Panc1 (cell line): ENCODE data around the gene UROS. TPM values are rescaled to one million over a fixed set of nuclear protein-coding genes. Genes with fewer than 3 reads are reported as not detected.

Source experiments
- ATAC-seq: fragments of 200-7000 bp; cut with Tn5 transposase; 2 replicates; pipeline ENCODE4 v1.9.1; 2020; ENCODE audit warnings: mild to moderate bottlenecking, moderate library complexity
- BruUV-seq: library from RNA; stranded (reverse); fragments of 400-500 nt; replicated peaks from 2 replicates; lab custom pipeline; 2021; lab: Mats Ljungman, UMichigan
- CTCF ChIA-PET: fragments of 300-600 bp; sonication (Branson Sonifier 250); formaldehyde crosslinking; loops from one replicate; lab custom pipeline; 2022; ENCODE audit warnings: antibody characterized with exemption; lab: Charles Lee
- POLR2A ChIA-PET: fragments of 300-600 bp; sonication (Branson Sonifier 250); formaldehyde crosslinking; loops from one replicate; lab custom pipeline; 2022; ENCODE audit warnings: antibody characterized with exemption; lab: Charles Lee
- DNase-seq: peaks from one replicate; pipeline ENCODE4 v3.0.0-alpha.2; 2010; ENCODE audit warnings: low read depth, low spot score
- H3K27ac ChIP-seq: 2 replicates; pipeline ENCODE4 v1.5.1; 2011; ENCODE audit warnings: mild to moderate bottlenecking, low read length, inconsistent platforms
- H3K27me3 ChIP-seq: fragments of 200-500 bp; sonication (Bioruptor generic); 2 replicates; pipeline ENCODE4 v1.6.0; 2014; ENCODE audit warnings: low read length, inconsistent platforms; ENCODE audit not compliant: control insufficient read depth, insufficient read depth
- H3K36me3 ChIP-seq: fragments of 200-500 bp; sonication (Bioruptor generic); 2 replicates; pipeline ENCODE4 v1.5.1; 2014; ENCODE audit warnings: inconsistent platforms, mild to moderate bottlenecking, low read length, moderate library complexity; ENCODE audit not compliant: control insufficient read depth, insufficient read depth
- H3K4me1 ChIP-seq: 2 replicates; pipeline ENCODE4 v1.5.1; 2011; ENCODE audit warnings: inconsistent platforms, mild to moderate bottlenecking, low read length, moderate library complexity; ENCODE audit not compliant: control insufficient read depth, insufficient read depth
- H3K4me3 ChIP-seq, 2 experiments: 2 replicates each; pipeline ENCODE4 v1.5.1; 2011 to 2012; ENCODE audit warnings: low read depth in 2 of 2, low read length in 2 of 2, mild to moderate bottlenecking in 2 of 2, inconsistent platforms in 1 of 2, moderate library complexity in 1 of 2
- H3K9me3 ChIP-seq: fragments of 200-500 bp; sonication (Bioruptor generic); 2 replicates; pipeline ENCODE4 v1.5.1; 2014; ENCODE audit warnings: low read depth, mild to moderate bottlenecking, inconsistent platforms, low read length, moderate library complexity; ENCODE audit not compliant: control insufficient read depth, insufficient read depth
- CTCF ChIP-seq: fragments of 450-650 bp; IDR thresholded peaks from 2 replicates; pipeline ENCODE4 v1.5.1; 2017; ENCODE audit warnings: mild to moderate bottlenecking
- POLR2AphosphoS5 ChIP-seq: IDR thresholded peaks from 2 replicates; pipeline ENCODE4 v1.6.1; 2012; ENCODE audit warnings: mild to moderate bottlenecking, low read depth, low read length, moderate library complexity
- SIN3A ChIP-seq: IDR thresholded peaks from 2 replicates; pipeline ENCODE4 v1.6.1; 2012; ENCODE audit warnings: low read depth, mild to moderate bottlenecking, low read length, moderate library complexity, borderline replicate concordance; ENCODE audit not compliant: insufficient read depth
- TCF7L2 ChIP-seq: IDR thresholded peaks from 2 replicates; pipeline ENCODE4 v1.6.1; 2011; ENCODE audit warnings: mild to moderate bottlenecking, low read depth, low read length, inconsistent platforms
- in situ Hi-C: cut with HindIII; loops from 2 replicates; pipeline ENCODE4 v1.10.0; 2016; ENCODE audit warnings: low sequenced_read_pairs, low pct_unique_long_range_greater_than_20kb
- intact Hi-C: fragments of 100-400 bp; cut with micrococcal nuclease; formaldehyde crosslinking; loops from one replicate; pipeline ENCODE4 v1.10.0; 2022; ENCODE audit not compliant: unreplicated experiment
- total RNA-seq: library from RNA; stranded (reverse); gene quantifications from one replicate; pipeline ENCODE4 v1.2.1, GENCODE V29; 2021; ENCODE audit not compliant: unreplicated experiment
- TF ChIP-seq, protein P1 (sequence below), 2 experiments: IDR thresholded peaks; 2 replicates each; pipeline ENCODE4 v1.6.1; 2011 to 2012; ENCODE audit warnings: low read depth in 2 of 2, control low read depth in 1 of 2, low read length in 1 of 2, mild to moderate bottlenecking in 1 of 2, moderate library complexity in 1 of 2; ENCODE audit not compliant: insufficient read depth in 1 of 2

Gene UROS
- total RNA-seq, 1 experiment from 2014 or later: 103 TPM

GRCh38 chr10:125820701-125821100 lies 2.4 kb downstream of the UROS start:
- peaks cover 17% of the 10 kb centered on the region for H3K36me3 ChIP-seq
- H3K9me3 ChIP-seq: no peaks in the 10 kb centered on the region
- ATAC-seq (no peak), DNase-seq (no peak)
- in situ Hi-C loops (no loop called here), intact Hi-C loops (no loop called here)
- no peak overlapping the region for H3K4me3 ChIP-seq
- BruUV-seq: no TSS peak
- no peaks in the 10 kb centered on the region for H3K27me3 ChIP-seq
- ChIA-PET POLR2A (interaction anchor here (0.6 kb wide), 1 partner anchor 848 kb away, joined by 4 read pairs; no protein-coding TSS in a partner anchor), CTCF (no interaction called here)
- TF ChIP-seq SIN3A: no peak
- H3K4me1 ChIP-seq: peaks cover 21% of the 10 kb centered on the region
- no peak overlapping the region for H3K27ac ChIP-seq

GRCh38 chr10:125817337-125817946 lies 5.6 kb downstream of the UROS start:
- TF ChIP-seq POLR2AphosphoS5 (no peak), SIN3A (no peak)
- DNase-seq (no peak), ATAC-seq (no peak)
- no peaks in the 10 kb centered on the region; the same call in none of the 2 replicates for H3K36me3 ChIP-seq
- H3K27ac ChIP-seq: no peak overlapping the region
- no peak overlapping the region for H3K4me3 ChIP-seq
- peaks cover 6% of the 10 kb centered on the region for H3K4me1 ChIP-seq
- CTCF ChIA-PET: interaction anchor here (0.7 kb wide), 1 partner anchor 655 kb away, joined by 6 read pairs; no protein-coding TSS in a partner anchor
- in situ Hi-C loops (no loop called here), intact Hi-C loops (no loop called here)
- POLR2A ChIA-PET: interaction anchor here (0.7 to 1.1 kb wide), 2 partner anchors 13 to 186 kb away, joined by 3 read pairs; no protein-coding TSS in a partner anchor
- no peaks in the 10 kb centered on the region for H3K27me3 ChIP-seq
- no TSS peak for BruUV-seq
- no peaks in the 10 kb centered on the region for H3K9me3 ChIP-seq

DNA sequence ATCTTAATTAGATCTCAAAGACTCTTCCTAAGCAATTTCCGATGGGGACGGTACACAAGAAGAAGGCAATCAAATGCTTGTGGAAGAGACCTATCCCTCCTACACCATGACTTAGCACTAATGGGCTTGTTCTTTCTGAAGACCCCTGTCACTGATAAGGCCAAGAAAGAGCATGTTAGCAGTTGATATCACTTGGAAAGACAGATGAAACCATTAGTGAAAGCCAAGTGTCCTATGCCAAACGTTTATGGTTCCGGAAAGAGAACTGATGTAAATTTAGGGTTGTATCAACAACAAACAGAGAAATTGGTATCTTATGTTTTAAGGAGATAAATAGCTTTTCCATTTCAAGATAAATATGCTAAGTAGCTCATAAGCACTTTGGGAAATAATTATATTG lies 6.5 kb downstream of the UROS start:
- Histone ChIP-seq H3K9me3 (no peaks in the 10 kb centered on the region), H3K4me3 (no peak overlapping the region), H3K36me3 (peaks cover 8% of the 10 kb centered on the region), H3K27ac (no peak overlapping the region), H3K4me1 (0 out of 2 replicates have a peak, but pooled peaks cover under 1% of the 10 kb centered on the region), H3K27me3 (no peaks in the 10 kb centered on the region)
- ATAC-seq (no peak), DNase-seq (no peak)
- intact Hi-C loops (no loop called here), in situ Hi-C loops (no loop called here)
- BruUV-seq: no TSS peak
- POLR2A ChIA-PET: no interaction called here
- TF ChIP-seq POLR2AphosphoS5 (no peak), SIN3A (no peak), TCF7L2 (no peak), CTCF (no peak)
- TF ChIP-seq, protein P1, sequence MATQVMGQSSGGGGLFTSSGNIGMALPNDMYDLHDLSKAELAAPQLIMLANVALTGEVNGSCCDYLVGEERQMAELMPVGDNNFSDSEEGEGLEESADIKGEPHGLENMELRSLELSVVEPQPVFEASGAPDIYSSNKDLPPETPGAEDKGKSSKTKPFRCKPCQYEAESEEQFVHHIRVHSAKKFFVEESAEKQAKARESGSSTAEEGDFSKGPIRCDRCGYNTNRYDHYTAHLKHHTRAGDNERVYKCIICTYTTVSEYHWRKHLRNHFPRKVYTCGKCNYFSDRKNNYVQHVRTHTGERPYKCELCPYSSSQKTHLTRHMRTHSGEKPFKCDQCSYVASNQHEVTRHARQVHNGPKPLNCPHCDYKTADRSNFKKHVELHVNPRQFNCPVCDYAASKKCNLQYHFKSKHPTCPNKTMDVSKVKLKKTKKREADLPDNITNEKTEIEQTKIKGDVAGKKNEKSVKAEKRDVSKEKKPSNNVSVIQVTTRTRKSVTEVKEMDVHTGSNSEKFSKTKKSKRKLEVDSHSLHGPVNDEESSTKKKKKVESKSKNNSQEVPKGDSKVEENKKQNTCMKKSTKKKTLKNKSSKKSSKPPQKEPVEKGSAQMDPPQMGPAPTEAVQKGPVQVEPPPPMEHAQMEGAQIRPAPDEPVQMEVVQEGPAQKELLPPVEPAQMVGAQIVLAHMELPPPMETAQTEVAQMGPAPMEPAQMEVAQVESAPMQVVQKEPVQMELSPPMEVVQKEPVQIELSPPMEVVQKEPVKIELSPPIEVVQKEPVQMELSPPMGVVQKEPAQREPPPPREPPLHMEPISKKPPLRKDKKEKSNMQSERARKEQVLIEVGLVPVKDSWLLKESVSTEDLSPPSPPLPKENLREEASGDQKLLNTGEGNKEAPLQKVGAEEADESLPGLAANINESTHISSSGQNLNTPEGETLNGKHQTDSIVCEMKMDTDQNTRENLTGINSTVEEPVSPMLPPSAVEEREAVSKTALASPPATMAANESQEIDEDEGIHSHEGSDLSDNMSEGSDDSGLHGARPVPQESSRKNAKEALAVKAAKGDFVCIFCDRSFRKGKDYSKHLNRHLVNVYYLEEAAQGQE (IDR thresholded peaks at IDR 0.05; ENCODE audit: insufficient read depth in 1 of 2, low read depth in 2 of 2, low read length in 1 of 2): no peak
- CTCF ChIA-PET: interaction anchor here (0.7 kb wide), 1 partner anchor 654 kb away, joined by 6 read pairs; no protein-coding TSS in a partner anchor
